ENCODE results near the gene HPCAL1. TPM values are rescaled to one million over a fixed set of nuclear protein-coding genes. Genes with fewer than 3 reads are reported as not detected.

The HPCAL1 gene
- total and polyA plus RNA-seq, 2 experiments from 2014 or later, result 58.9 to 65.4 TPM

- TF ChIP-seq EZH2phosphoT487 (IDR thresholded peaks at IDR 0.05; ENCODE audit: insufficient read depth, low read depth) (no peak), EZH2 (IDR thresholded peaks at IDR 0.05; ENCODE audit: insufficient read depth, poor library complexity, severe bottlenecking) (no peak)
- Histone ChIP-seq H3F3A (ENCODE audit: insufficient read depth) (no peaks in the 10 kb centered on the region), H3K27ac (no peak overlapping the region), H4K20me1 (ENCODE audit: insufficient read depth) (no peaks in the 10 kb centered on the region), H3K36me3 (ENCODE audit: low read depth) (no peaks in the 10 kb centered on the region), H3K27me3 (replicated peaks; ENCODE audit: insufficient read depth) (no peaks in the 10 kb centered on the region), H3K4me1 (ENCODE audit: insufficient read depth) (no peaks in the 10 kb centered on the region), H3K4me2 (ENCODE audit: unreplicated experiment) (no peak overlapping the region), H3K9ac (no peak overlapping the region), H3K9me2 (ENCODE audit: insufficient read depth) (no peaks in the 10 kb centered on the region), H3K4me3 (no peak overlapping the region), H3K79me2 (ENCODE audit: insufficient read depth) (peaks cover 15% of the 10 kb centered on the region), H2AFZ (no peak overlapping the region), H3K9me3 (ENCODE audit: low read depth) (no peaks in the 10 kb centered on the region)
- DNase-seq, result no peak
- WGBS, 2 experiments (ENCODE audit: low coverage in 1 of 2, low lambda C conversion rate in 2 of 2, missing lambda C conversion rate in 2 of 2), result 96 to 97% methylated on average over 9 of the region's 9 CpGs
- in situ Hi-C loops (cut with MboI), result no loop called here
Observed at GRCh38 chr2:10353931-10354330, 51.2 kb downstream of the HPCAL1 start.

DNA sequence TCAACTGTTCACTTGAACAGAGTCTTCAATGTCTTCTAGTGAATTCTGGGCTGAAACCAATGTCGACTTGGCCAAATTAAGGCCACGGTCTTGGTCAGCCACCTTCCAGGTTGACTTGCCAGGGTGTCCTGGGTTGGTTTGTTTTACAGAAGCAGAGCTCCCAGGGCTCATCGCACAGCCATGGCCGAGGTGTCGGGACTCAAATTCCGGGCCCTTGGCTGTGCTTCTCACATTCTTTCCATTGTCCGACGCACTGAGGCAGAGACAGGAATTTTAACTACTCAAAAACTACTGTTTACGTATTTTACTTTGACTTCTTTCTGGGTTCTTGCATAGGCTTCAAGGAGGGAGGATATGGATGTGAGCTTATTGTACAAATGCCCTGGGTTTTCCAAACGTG, 51.7 kb downstream of the HPCAL1 start:
- DNase-seq, result no peak
- Histone ChIP-seq H3K27me3 (replicated peaks; ENCODE audit: insufficient read depth) (no peaks in the 10 kb centered on the region), H3K9me3 (ENCODE audit: low read depth) (no peaks in the 10 kb centered on the region), H3K4me2 (ENCODE audit: unreplicated experiment) (no peak overlapping the region), H3K9me2 (ENCODE audit: insufficient read depth) (no peaks in the 10 kb centered on the region), H3K4me1 (ENCODE audit: insufficient read depth) (no peaks in the 10 kb centered on the region), H3F3A (ENCODE audit: insufficient read depth) (no peaks in the 10 kb centered on the region), H3K36me3 (ENCODE audit: low read depth) (no peaks in the 10 kb centered on the region), H4K20me1 (ENCODE audit: insufficient read depth) (no peaks in the 10 kb centered on the region), H2AFZ (no peak overlapping the region), H3K9ac (no peak overlapping the region), H3K79me2 (ENCODE audit: insufficient read depth) (peaks cover 11% of the 10 kb centered on the region; the same call in 1 of the 2 replicates), H3K27ac (no peak overlapping the region), H3K4me3 (no peak overlapping the region)
- in situ Hi-C loops (cut with MboI), result no loop called here
- 96 to 98% methylated on average over 10 of the region's 10 CpGs for WGBS, 2 experiments (ENCODE audit: low coverage in 1 of 2, low lambda C conversion rate in 2 of 2, missing lambda C conversion rate in 2 of 2)
- no peak for TF ChIP-seq EZH2 (IDR thresholded peaks at IDR 0.05; ENCODE audit: insufficient read depth, poor library complexity, severe bottlenecking)
- no peak for TF ChIP-seq EZH2phosphoT487 (IDR thresholded peaks at IDR 0.05; ENCODE audit: insufficient read depth, low read depth)

- no peaks in the 10 kb centered on the region for H4K20me1 ChIP-seq (ENCODE audit: insufficient read depth)
- no peak for DNase-seq
- no peak overlapping the region for H2AFZ ChIP-seq
- TF ChIP-seq EZH2 (IDR thresholded peaks at IDR 0.05; ENCODE audit: insufficient read depth, poor library complexity, severe bottlenecking) (no peak), EZH2phosphoT487 (IDR thresholded peaks at IDR 0.05; ENCODE audit: insufficient read depth, low read depth) (no peak)
- H3K36me3 ChIP-seq (ENCODE audit: low read depth), result no peaks in the 10 kb centered on the region
- H3K9me2 ChIP-seq (ENCODE audit: insufficient read depth), result no peaks in the 10 kb centered on the region
- H3K4me2 ChIP-seq (ENCODE audit: unreplicated experiment), result no peak overlapping the region
- H3K4me1 ChIP-seq (ENCODE audit: insufficient read depth), result no peaks in the 10 kb centered on the region
- H3K79me2 ChIP-seq (ENCODE audit: insufficient read depth), result peaks cover 11% of the 10 kb centered on the region
- H3K9me3 ChIP-seq (ENCODE audit: low read depth), result no peaks in the 10 kb centered on the region
- no peaks in the 10 kb centered on the region for H3F3A ChIP-seq (ENCODE audit: insufficient read depth)
- no peaks in the 10 kb centered on the region for H3K27me3 ChIP-seq (replicated peaks; ENCODE audit: insufficient read depth)
- no peak overlapping the region for H3K4me3 ChIP-seq
- H3K9ac ChIP-seq, result no peak overlapping the region
- 91 to 92% methylated on average over 16 of the region's 16 CpGs for WGBS, 2 experiments (ENCODE audit: low coverage in 1 of 2, low lambda C conversion rate in 2 of 2, missing lambda C conversion rate in 2 of 2)
- in situ Hi-C loops (cut with MboI), result no loop called here
- H3K27ac ChIP-seq, result no peak overlapping the region
Observed at GRCh38 chr2:10355471-10356438, 53.1 kb downstream of the HPCAL1 start.

GRCh38 chr2:10356439-10356811, 53.7 kb downstream of the HPCAL1 start:
- 78 to 80% methylated on average over 8 of the region's 8 CpGs for WGBS, 2 experiments (ENCODE audit: low coverage in 1 of 2, low lambda C conversion rate in 2 of 2, missing lambda C conversion rate in 2 of 2)
- Histone ChIP-seq H2AFZ (no peak overlapping the region), H3K9ac (no peak overlapping the region), H3K4me2 (ENCODE audit: unreplicated experiment) (no peak overlapping the region), H3K9me3 (ENCODE audit: low read depth) (no peaks in the 10 kb centered on the region), H3K9me2 (ENCODE audit: insufficient read depth) (no peaks in the 10 kb centered on the region), H3F3A (ENCODE audit: insufficient read depth) (no peaks in the 10 kb centered on the region), H3K27me3 (replicated peaks; ENCODE audit: insufficient read depth) (no peaks in the 10 kb centered on the region), H4K20me1 (ENCODE audit: insufficient read depth) (no peaks in the 10 kb centered on the region), H3K4me1 (ENCODE audit: insufficient read depth) (no peaks in the 10 kb centered on the region), H3K79me2 (ENCODE audit: insufficient read depth) (peaks cover 11% of the 10 kb centered on the region), H3K27ac (no peak overlapping the region), H3K36me3 (ENCODE audit: low read depth) (no peaks in the 10 kb centered on the region), H3K4me3 (no peak overlapping the region)
- no peak for DNase-seq
- in situ Hi-C loops (cut with MboI), result no loop called here
- no peak for TF ChIP-seq EZH2phosphoT487 (IDR thresholded peaks at IDR 0.05; ENCODE audit: insufficient read depth, low read depth)
- TF ChIP-seq EZH2 (IDR thresholded peaks at IDR 0.05; ENCODE audit: insufficient read depth, poor library complexity, severe bottlenecking), result no peak
